Left ventricle myocardium inferior (tissue), 1 donor: ENCODE results near the gene SCAMP1. TPM values are rescaled to one million over a fixed set of nuclear protein-coding genes. Genes with fewer than 3 reads are reported as not detected.
A peak's percentile ranks its signal among the peaks of the same experiment; 100 is the strongest.

ENCODE experiments used
- DNase-seq: peaks from one replicate; pipeline ENCODE4 v3.0.0-alpha.2; 2020
- H3K27ac ChIP-seq: fragments of 200-600 bp; replicated peaks from 2 replicates; pipeline ENCODE4 v1.8.0; 2021
- H3K27me3 ChIP-seq: fragments of 200-600 bp; 2 replicates; pipeline ENCODE4 v1.8.0; 2021; ENCODE audit warnings: low read depth
- H3K36me3 ChIP-seq: fragments of 200-600 bp; 2 replicates; pipeline ENCODE4 v1.8.0; 2021
- H3K4me1 ChIP-seq: fragments of 200-600 bp; 2 replicates; pipeline ENCODE4 v1.8.0; 2021
- H3K4me3 ChIP-seq: fragments of 200-600 bp; 2 replicates; pipeline ENCODE4 v1.8.0; 2021; ENCODE audit warnings: mild to moderate bottlenecking, moderate library complexity
- H3K9me3 ChIP-seq: fragments of 200-600 bp; replicated peaks from 2 replicates; pipeline ENCODE4 v1.8.0; 2021
- CTCF ChIP-seq: fragments of 200-600 bp; IDR thresholded peaks from 2 replicates; pipeline ENCODE4 v1.8.0; 2021; ENCODE audit warnings: antibody characterized with exemption, mild to moderate bottlenecking, borderline replicate concordance
- intact Hi-C: fragments of 100-400 bp; cut with micrococcal nuclease; formaldehyde crosslinking; loops from one replicate; pipeline ENCODE4 v1.11.0; 2022
- total RNA-seq: library from RNA; stranded (reverse); fragmentation: NEBNext Ultra II Directional; extraction: Animal tissue kit (Norgen Biotek cat#: 25700); gene quantifications from one replicate; pipeline ENCODE4 v1.2.1, GENCODE V29; 2021
- donor health status: DM: no; HTN: yes; CAD: no; lungs with severe emphysema.

SCAMP1 gene
- total RNA-seq, 1 donor from 2014 or later: 29.2 TPM

GRCh38 chr5:78511121-78511906, 150.9 kb downstream of the SCAMP1 start:
- H3K27ac ChIP-seq: peak overlapping the region; percentile 81
- no peak for TF ChIP-seq CTCF
- no peaks in the 10 kb centered on the region for H3K27me3 ChIP-seq
- no peaks in the 10 kb centered on the region for H3K9me3 ChIP-seq
- H3K4me1 ChIP-seq: peaks cover 49% of the 10 kb centered on the region
- intact Hi-C loops: no loop called here
- DNase-seq: no peak
- peak overlapping the region; percentile 65 for H3K4me3 ChIP-seq
- H3K36me3 ChIP-seq: no peaks in the 10 kb centered on the region

- no peaks in the 10 kb centered on the region for H3K27me3 ChIP-seq
- no peak overlapping the region for H3K4me3 ChIP-seq
- no peak for DNase-seq
- no peaks in the 10 kb centered on the region for H3K9me3 ChIP-seq
- TF ChIP-seq CTCF: no peak
- H3K36me3 ChIP-seq: no peaks in the 10 kb centered on the region
- no peak overlapping the region for H3K27ac ChIP-seq
- intact Hi-C loops: no loop called here
- H3K4me1 ChIP-seq: peaks cover 47% of the 10 kb centered on the region
Observed at GRCh38 chr5:78512435-78512834, 152.0 kb downstream of the SCAMP1 start.

- Histone ChIP-seq H3K9me3 (no peaks in the 10 kb centered on the region), H3K27ac (no peak overlapping the region), H3K4me3 (no peak overlapping the region), H3K4me1 (peaks cover 47% of the 10 kb centered on the region), H3K27me3 (no peaks in the 10 kb centered on the region), H3K36me3 (no peaks in the 10 kb centered on the region)
- intact Hi-C loops: no loop called here
- DNase-seq: no peak
- no peak for TF ChIP-seq CTCF
Observed at GRCh38 chr5:78513441-78513840, 153.0 kb downstream of the SCAMP1 start.

- Histone ChIP-seq H3K9me3 (no peaks in the 10 kb centered on the region), H3K36me3 (no peaks in the 10 kb centered on the region), H3K4me1 (peaks cover 46% of the 10 kb centered on the region), H3K27me3 (no peaks in the 10 kb centered on the region), H3K4me3 (no peak overlapping the region), H3K27ac (no peak overlapping the region)
- no peak for TF ChIP-seq CTCF
- intact Hi-C loops: no loop called here
- DNase-seq: no peak
Observed at GRCh38 chr5:78514427-78515330, 154.3 kb downstream of the SCAMP1 start.

GRCh38 chr5:78515670-78516069, 155.3 kb downstream of the SCAMP1 start:
- TF ChIP-seq CTCF: no peak
- DNase-seq: no peak
- peaks cover 36% of the 10 kb centered on the region for H3K4me1 ChIP-seq
- H3K27me3 ChIP-seq: no peaks in the 10 kb centered on the region
- H3K27ac ChIP-seq: no peak overlapping the region
- no peaks in the 10 kb centered on the region for H3K9me3 ChIP-seq
- no peak overlapping the region for H3K4me3 ChIP-seq
- intact Hi-C loops: no loop called here
- no peaks in the 10 kb centered on the region for H3K36me3 ChIP-seq
